Esophagus squamous epithelium (tissue), 4 donors: ENCODE data around the gene NRARP.

Experiments used
- CTCF ChIP-seq, 6 experiments: fragments of 450-650 bp in 4 of 6; fragments of 200-600 bp in 2 of 6; sonication (generic) in 2 of 6; IDR thresholded peaks; one replicate each; pipeline ENCODE4 v1.5.1; 2016 to 2019; ENCODE audit warnings: antibody characterized with exemption in 6 of 6, mild to moderate bottlenecking in 4 of 6, moderate library complexity in 4 of 6
- POLR2A ChIP-seq, 4 donors: fragments of 450-650 bp; IDR thresholded peaks; one replicate each; pipeline ENCODE4 v1.6.1; 2017; ENCODE audit warnings: antibody characterized with exemption in 4 of 4, mild to moderate bottlenecking in 4 of 4, moderate library complexity in 3 of 4

DNA sequence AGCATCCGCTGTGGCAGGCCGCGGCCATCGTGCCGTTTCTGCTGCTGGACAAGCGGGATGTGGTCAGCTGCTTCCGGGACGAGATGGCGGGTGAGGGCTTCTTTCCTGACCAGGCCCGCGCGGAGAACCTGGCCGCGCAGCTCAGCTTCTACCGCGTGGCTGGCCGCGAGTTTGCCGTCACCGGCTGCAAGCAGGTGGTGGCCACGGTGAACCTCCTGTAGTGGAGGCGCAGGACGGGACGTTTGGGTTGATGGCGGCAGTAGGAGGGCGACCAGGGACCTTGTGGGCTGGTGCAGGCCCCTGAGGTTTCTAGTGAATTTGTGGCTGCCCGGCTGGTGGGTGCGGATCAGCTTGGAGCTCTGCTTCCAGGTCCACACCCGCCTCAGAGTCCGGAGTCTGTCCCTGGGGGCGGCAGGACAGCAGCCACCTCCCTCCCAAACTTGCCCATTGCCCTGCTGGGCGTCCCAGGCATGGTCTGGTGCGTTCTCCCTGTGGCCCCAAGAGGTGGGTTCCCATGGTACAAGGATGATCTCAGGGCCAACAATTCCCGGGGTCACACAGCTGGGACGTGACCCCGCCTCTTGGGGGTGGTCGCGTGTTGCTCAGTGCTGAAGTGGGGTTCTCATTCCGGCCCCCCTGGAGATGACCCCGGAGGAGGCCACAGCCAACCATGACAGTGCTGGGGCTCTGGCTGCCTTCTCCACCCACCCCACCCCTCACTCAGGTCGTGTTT is 22.2 kb downstream of the NRARP start:
- TF ChIP-seq CTCF (IDR thresholded peaks at IDR 0.05) (no peak), POLR2A (IDR thresholded peaks at IDR 0.05) (no peak)
